Nephron progenitor cell (in vitro differentiated cells): Measurements from ENCODE around the gene KLRC2.
"Not testable (repeated sequence)": the region's sequence is repeated elsewhere in the genome, so short reads cannot be mapped to it uniquely, and the experiment has no call there.

Source experiments
- DNase-seq: peaks from one replicate; pipeline ENCODE4 v3.0.0; 2021
- H3K27ac Mint-ChIP-seq: 2 replicates; pipeline ENCODE4 v1.8.0; 2021; ENCODE audit warnings: mild to moderate bottlenecking, moderate library complexity, mixed read lengths
- H3K27me3 Mint-ChIP-seq: 2 replicates; pipeline ENCODE4 v1.8.0; 2021; ENCODE audit warnings: mild to moderate bottlenecking, low read depth, mixed read lengths; ENCODE audit not compliant: poor library complexity
- H3K36me3 Mint-ChIP-seq: 2 replicates; pipeline ENCODE4 v1.8.0; 2021; ENCODE audit warnings: low read depth, mixed read lengths
- H3K4me1 Mint-ChIP-seq: 2 replicates; pipeline ENCODE4 v1.8.0; 2021; ENCODE audit warnings: mixed read lengths
- H3K4me3 Mint-ChIP-seq: 2 replicates; pipeline ENCODE4 v1.8.0; 2021; ENCODE audit warnings: mild to moderate bottlenecking, moderate library complexity, mixed read lengths
- H3K9me3 Mint-ChIP-seq: 2 replicates; pipeline ENCODE4 v1.8.0; 2021; ENCODE audit warnings: mild to moderate bottlenecking, moderate library complexity, mixed read lengths
- CTCF ChIP-seq: fragments of 200-600 bp; sonication (generic); IDR thresholded peaks from 2 replicates; pipeline ENCODE4 v1.5.0; 2021; ENCODE audit warnings: antibody characterized with exemption

The KLRC2 gene

DNA sequence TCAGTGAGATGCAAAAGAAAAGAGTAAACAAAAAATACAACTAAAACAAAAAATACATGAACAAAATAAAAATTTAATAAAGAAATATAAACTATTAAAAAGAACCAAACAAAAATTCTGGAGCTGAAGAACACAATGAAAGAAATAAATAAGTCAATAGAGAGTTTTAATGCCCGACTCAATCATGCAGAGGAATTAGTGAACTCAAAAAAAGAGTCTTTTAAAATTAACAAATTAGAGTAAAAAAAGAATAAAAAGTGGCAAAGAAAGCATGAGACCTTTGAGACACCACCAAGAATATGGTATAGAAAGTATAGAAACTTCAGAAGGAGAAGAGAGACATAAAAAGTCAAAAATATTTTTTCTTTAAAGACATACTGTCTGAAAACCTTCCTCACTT lies 20.0 kb upstream of the KLRC2 start:
- Mint-ChIP-seq H3K4me1 (no peaks in the 10 kb centered on the region), H3K27ac (no peak overlapping the region), H3K27me3 (no peaks in the 10 kb centered on the region), H3K9me3 (peaks cover 62% of the 10 kb centered on the region), H3K36me3 (peaks cover 27% of the 10 kb centered on the region), H3K4me3 (no peak overlapping the region)
- DNase-seq: no peak
- TF ChIP-seq CTCF: no peak

DNA sequence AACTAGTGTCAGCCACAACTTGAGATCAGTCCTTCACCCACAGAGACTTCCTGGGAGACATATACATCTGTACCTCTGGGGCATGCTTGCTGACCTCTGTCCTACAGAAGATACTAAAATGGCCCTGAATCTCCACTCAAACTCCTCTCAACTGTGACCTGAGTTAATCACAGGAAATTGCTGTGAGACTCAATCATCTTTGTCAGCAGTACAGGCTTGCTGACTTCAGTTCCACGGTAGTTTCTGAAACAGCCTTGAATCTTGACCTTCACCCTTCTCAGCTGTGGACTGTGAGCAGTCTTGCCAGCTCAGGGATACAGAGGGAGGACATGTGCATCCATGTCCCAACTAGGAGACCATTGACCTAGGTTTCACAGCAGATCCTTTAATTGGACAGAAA lies 18.7 kb upstream of the KLRC2 start:
- no peaks in the 10 kb centered on the region for H3K27me3 Mint-ChIP-seq
- no peak for DNase-seq
- no peak overlapping the region for H3K27ac Mint-ChIP-seq
- peaks cover 27% of the 10 kb centered on the region for H3K36me3 Mint-ChIP-seq
- H3K9me3 Mint-ChIP-seq: peaks cover 50% of the 10 kb centered on the region
- H3K4me3 Mint-ChIP-seq: no peak overlapping the region
- no peak for TF ChIP-seq CTCF
- no peaks in the 10 kb centered on the region for H3K4me1 Mint-ChIP-seq

GRCh38 chr12:10453156-10453555 lies 17.3 kb upstream of the KLRC2 start, which contains the start of gene KLRC1:
Gene KLRC1 (minus strand): TSS chr12:10453377. CDS start chr12:10451156, 2,221 bp downstream.
- Mint-ChIP-seq H3K4me1 (no peaks in the 10 kb centered on the region), H3K27me3 (no peaks in the 10 kb centered on the region), H3K36me3 (peaks cover 20% of the 10 kb centered on the region), H3K4me3 (no peak within 1 kb of the TSS), H3K27ac (no peak within 1 kb of the TSS), H3K9me3 (peaks cover 39% of the 10 kb centered on the region)
- no peak for DNase-seq
- TF ChIP-seq CTCF: no peak

GRCh38 chr12:10448236-10448635 lies 12.4 kb upstream of the KLRC2 start:
- no peaks in the 10 kb centered on the region for H3K9me3 Mint-ChIP-seq
- no peaks in the 10 kb centered on the region for H3K36me3 Mint-ChIP-seq
- H3K4me1 Mint-ChIP-seq: no peaks in the 10 kb centered on the region
- H3K4me3 Mint-ChIP-seq: no peak overlapping the region
- no peak overlapping the region for H3K27ac Mint-ChIP-seq
- no peak for TF ChIP-seq CTCF
- DNase-seq: no peak
- H3K27me3 Mint-ChIP-seq: no peaks in the 10 kb centered on the region

GRCh38 chr12:10446052-10446451 lies 10.2 kb upstream of the KLRC2 start:
- H3K27me3 Mint-ChIP-seq, H3K4me1 Mint-ChIP-seq, H3K36me3 Mint-ChIP-seq, H3K9me3 Mint-ChIP-seq, H3K27ac Mint-ChIP-seq, H3K4me3 Mint-ChIP-seq, DNase-seq: not testable (repeated sequence)

- not testable (repeated sequence) for H3K27me3 Mint-ChIP-seq, DNase-seq, H3K36me3 Mint-ChIP-seq, H3K9me3 Mint-ChIP-seq, H3K27ac Mint-ChIP-seq, H3K4me1 Mint-ChIP-seq, H3K4me3 Mint-ChIP-seq
Observed at GRCh38 chr12:10441144-10441543, 5.3 kb upstream of the KLRC2 start.

DNA sequence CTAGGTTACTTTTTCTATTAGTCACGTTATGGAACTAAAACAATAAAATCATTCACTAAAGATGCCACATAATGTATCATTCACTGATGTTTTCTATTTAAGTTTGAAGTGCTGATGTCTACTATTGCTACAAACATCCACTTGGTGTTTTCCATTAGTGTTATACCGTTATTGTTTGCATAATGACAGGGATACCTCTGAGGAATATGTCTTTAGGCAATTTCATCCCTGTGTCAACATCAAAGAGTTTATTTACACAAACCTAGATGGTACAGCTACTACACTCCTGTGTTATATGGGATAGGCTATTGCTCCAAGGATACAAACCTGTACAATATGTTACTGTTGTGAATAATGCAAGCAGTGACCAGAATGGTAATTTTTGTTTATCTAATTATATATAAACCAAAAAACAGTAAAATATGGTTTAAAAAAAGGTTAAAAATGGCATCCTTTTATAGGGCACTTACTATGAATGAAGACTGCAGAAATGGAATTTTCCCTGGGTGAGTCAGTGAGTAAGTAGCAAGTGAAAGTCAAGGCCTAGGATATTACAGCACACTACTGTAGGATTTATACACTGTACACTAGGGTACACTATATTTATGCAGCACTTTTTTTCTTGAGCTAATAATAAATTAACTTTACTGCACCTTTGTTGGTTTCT lies 3.9 kb upstream of the KLRC2 start:
- H3K9me3 Mint-ChIP-seq, H3K4me1 Mint-ChIP-seq: not testable (repeated sequence)

DNA sequence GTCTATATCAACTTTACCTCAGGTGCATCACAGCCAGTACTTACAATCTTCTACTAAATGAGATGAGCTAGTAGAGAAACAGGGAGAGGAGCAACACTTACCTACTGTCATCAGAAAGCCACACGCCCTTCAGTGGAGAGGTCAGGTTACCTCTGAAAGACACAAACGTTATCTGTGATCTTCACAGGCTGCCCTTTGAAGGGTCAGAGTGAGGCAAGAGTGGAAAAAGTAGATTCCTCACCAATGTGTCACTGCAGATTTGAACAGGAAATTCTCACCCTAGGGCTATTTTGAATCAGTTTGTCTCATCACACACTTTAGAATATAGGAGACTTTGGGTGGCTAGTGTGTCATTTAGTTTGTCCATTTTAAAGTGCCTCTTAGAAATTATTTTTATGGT lies 1.8 kb upstream of the KLRC2 start:
- not testable (repeated sequence) for H3K27me3 Mint-ChIP-seq, H3K36me3 Mint-ChIP-seq, H3K4me3 Mint-ChIP-seq, H3K4me1 Mint-ChIP-seq, DNase-seq, H3K27ac Mint-ChIP-seq, H3K9me3 Mint-ChIP-seq

More for the DNA sequence above, 3.9 kb upstream of the KLRC2 start:
- not testable (repeated sequence) for DNase-seq, H3K27me3 Mint-ChIP-seq, H3K27ac Mint-ChIP-seq, H3K36me3 Mint-ChIP-seq, H3K4me3 Mint-ChIP-seq

DNA sequence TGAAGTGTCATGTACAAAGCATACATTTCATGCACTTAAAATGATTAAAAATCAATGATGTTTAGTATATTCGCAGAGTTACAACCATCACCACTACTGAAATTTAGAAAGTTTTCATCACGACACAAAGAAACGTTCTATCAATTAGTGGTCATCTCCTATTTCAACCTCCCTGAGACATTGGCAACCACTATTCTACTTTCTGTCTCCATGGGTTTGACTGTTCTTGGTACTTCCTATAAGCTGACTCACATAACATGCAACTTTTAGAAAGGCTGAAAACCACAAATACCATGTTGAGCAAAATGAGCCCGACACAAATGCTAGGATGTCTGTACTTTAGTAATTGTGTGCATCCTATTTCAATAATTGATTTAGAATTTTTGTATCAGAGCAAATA lies 5.2 kb downstream of the KLRC2 start:
- not testable (repeated sequence) for H3K36me3 Mint-ChIP-seq, DNase-seq, H3K27ac Mint-ChIP-seq, H3K4me1 Mint-ChIP-seq, H3K9me3 Mint-ChIP-seq, H3K27me3 Mint-ChIP-seq, H3K4me3 Mint-ChIP-seq

GRCh38 chr12:10425938-10426337 lies 9.9 kb downstream of the KLRC2 start:
- H3K27ac Mint-ChIP-seq, H3K27me3 Mint-ChIP-seq, H3K36me3 Mint-ChIP-seq, H3K4me1 Mint-ChIP-seq, H3K4me3 Mint-ChIP-seq, DNase-seq, H3K9me3 Mint-ChIP-seq: not testable (repeated sequence)

DNA sequence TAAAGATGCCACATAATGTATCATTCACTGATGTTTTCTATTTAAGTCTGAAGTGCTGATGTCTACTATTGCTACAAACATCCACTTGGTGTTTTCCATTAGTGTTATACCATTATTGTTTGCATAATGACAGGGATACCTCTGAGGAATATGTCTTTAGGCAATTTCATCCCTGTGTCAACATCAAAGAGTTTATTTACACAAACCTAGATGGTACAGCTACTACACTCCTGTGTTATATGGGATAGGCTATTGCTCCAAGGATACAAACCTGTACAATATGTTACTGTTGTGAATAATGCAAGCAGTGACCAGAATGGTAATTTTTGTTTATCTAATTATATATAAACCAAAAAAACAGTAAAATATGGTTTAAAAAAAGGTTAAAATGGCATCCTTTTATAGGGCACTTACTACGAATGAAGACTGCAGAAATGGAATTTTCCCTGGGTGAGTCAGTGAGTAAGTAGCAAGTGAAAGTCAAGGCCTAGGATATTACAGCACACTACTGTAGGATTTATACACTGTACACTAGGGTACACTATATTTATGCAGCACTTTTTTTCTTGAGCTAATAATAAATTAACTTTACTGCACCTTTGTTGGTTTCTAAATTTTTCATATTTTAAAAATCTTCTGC lies 11.4 kb downstream of the KLRC2 start:
- not testable (repeated sequence) for H3K27me3 Mint-ChIP-seq, H3K36me3 Mint-ChIP-seq, H3K27ac Mint-ChIP-seq, H3K4me3 Mint-ChIP-seq, DNase-seq, H3K9me3 Mint-ChIP-seq, H3K4me1 Mint-ChIP-seq
